GM18861 (cell line): Measurements from ENCODE around the gene DIP2C.
"Not testable (repeated sequence)": the region's sequence is repeated elsewhere in the genome, so short reads cannot be mapped to it uniquely, and the experiment has no call there.

Source experiments
- ATAC-seq: cut with Tn5 transposase; IDR thresholded peaks from one replicate; pipeline ENCODE4 v1.9.1; 2021; ENCODE audit not compliant: unreplicated experiment

The DIP2C gene

GRCh38 chr10:584497-585290 lies 104.8 kb downstream of the DIP2C start:
- ATAC-seq = not testable (repeated sequence)

GRCh38 chr10:583433-583832 lies 106.0 kb downstream of the DIP2C start:
- no peak for ATAC-seq

- no peak for ATAC-seq
Observed at GRCh38 chr10:581776-582330, 107.6 kb downstream of the DIP2C start.

- ATAC-seq = no peak
Observed at GRCh38 chr10:580778-581177, 108.7 kb downstream of the DIP2C start.

GRCh38 chr10:576130-576465 lies 113.4 kb downstream of the DIP2C start:
- ATAC-seq = no peak

- ATAC-seq = no peak
Observed at GRCh38 chr10:575402-576129, 113.9 kb downstream of the DIP2C start.

GRCh38 chr10:572696-573095 lies 116.8 kb downstream of the DIP2C start:
- ATAC-seq = no peak

GRCh38 chr10:571688-572451 lies 117.6 kb downstream of the DIP2C start:
- no peak for ATAC-seq

GRCh38 chr10:571166-571565 lies 118.3 kb downstream of the DIP2C start:
- ATAC-seq = no peak

- ATAC-seq = no peak
Observed at GRCh38 chr10:570628-571163, 118.8 kb downstream of the DIP2C start.

GRCh38 chr10:569961-570627 lies 119.4 kb downstream of the DIP2C start:
- ATAC-seq = no peak

GRCh38 chr10:568848-569247 lies 120.6 kb downstream of the DIP2C start:
- no peak for ATAC-seq

- no peak for ATAC-seq
Observed at GRCh38 chr10:567869-568268, 121.6 kb downstream of the DIP2C start.

- no peak for ATAC-seq
Observed at GRCh38 chr10:566241-566885, 123.1 kb downstream of the DIP2C start.

GRCh38 chr10:565676-566075 lies 123.8 kb downstream of the DIP2C start:
- no peak for ATAC-seq

- no peak for ATAC-seq
Observed at GRCh38 chr10:565146-565545, 124.3 kb downstream of the DIP2C start.

- no peak for ATAC-seq
Observed at GRCh38 chr10:563827-564226, 125.6 kb downstream of the DIP2C start.

- ATAC-seq = no peak
Observed at GRCh38 chr10:562142-562541, 127.3 kb downstream of the DIP2C start.

- no peak for ATAC-seq
Observed at GRCh38 chr10:561721-562120, 127.7 kb downstream of the DIP2C start.

- no peak for ATAC-seq
Observed at GRCh38 chr10:560314-560992, 129.0 kb downstream of the DIP2C start.
